Raji (cell line): ENCODE results near the gene TRDN.

Experiments used
- POLR2A ChIP-seq: IDR thresholded peaks from 2 replicates; pipeline ENCODE4 v1.6.1; 2011; ENCODE audit warnings: low read depth, low read length, control low read depth; ENCODE audit not compliant: insufficient read depth

The TRDN gene

DNA sequence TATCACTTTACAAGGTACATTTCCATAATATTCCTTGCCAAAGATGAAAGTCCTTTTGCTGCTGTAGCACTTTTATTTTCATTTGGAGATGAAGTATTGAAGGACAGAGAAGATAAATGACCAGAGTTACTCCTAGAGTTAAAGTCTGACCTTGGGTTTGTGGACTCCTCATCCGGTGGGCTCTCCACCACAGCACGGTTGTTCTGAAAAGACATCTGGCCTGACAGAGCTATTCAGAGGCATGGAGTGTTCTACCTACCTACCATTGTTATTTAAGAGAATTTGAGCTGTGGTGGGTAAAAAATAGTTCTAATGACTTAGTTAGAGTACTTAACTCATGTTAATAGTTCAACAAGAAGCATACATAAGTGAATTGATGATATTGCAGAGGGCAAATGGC, 422.3 kb downstream of the TRDN start:
- no peak for TF ChIP-seq POLR2A

DNA sequence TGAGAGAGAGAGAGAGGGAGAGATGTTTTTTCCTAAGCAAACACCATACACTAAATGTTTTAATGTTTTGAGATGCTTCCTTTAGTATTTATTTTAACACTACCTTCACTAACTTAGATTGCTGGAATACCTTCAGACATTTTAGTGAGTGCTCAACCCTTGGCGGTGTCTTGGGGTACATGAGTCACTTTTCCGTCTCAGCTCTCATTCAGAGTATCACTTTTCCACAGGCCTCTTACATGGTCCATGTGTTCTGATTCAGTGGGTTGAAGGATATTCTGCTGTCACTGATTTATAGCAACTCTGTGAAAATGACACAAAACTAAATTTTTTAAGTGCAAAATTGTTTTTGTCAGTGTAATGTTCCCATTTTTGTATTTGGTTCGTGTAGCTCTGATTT, 422.8 kb downstream of the TRDN start:
- no peak for TF ChIP-seq POLR2A

DNA sequence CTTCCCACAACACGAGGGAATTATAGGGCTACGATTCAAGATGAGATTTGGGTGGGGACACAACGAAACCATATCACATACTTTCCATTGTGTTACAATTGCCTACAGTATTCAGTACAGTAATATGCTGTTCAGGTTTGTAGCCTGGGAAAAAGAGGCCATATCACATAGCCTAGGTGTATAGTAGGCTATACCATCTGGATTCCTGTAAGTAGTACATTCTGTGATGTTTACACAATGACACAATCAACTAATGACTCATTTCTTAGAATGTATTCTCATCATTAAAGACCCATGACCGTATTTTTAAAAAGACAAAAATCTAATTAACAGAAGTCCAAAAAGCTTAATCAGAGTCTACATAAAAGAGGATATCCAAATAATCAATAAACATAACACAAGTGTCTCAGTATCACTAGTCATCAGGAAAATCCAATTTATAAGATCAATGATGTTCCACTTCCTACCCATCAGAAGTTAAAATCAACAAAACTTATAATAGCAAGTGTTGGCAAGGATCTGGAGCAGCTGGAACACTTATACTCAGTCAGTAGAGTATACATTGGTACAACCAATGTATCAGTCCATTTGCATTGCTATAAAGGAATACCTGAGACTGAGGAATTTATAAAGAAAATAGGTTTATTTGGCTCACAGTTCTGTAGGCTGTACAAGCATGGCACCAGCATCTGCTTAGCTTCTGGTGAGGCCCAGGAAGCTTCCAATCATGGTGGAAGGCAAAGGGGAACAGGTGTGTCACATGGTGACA, 424.8 kb downstream of the TRDN start:
- no peak for TF ChIP-seq POLR2A

DNA sequence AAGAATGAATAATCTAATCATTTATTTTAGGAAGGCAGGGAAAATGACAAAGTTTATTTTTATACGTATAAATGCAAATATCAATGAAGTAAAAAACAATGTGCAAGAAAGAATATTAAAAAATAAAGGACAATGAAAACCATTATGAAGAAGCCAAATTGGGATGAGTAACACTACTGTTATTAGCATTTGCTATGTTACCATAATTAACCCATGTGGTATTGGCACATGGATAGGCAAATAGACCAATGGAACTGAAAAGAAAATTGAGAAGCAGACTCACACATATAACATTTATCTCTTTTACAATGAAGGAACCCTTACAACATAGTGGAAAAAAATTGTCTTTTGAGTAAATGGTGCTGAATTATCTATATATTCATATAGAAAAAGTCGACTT, 426.1 kb downstream of the TRDN start:
- no peak for TF ChIP-seq POLR2A

DNA sequence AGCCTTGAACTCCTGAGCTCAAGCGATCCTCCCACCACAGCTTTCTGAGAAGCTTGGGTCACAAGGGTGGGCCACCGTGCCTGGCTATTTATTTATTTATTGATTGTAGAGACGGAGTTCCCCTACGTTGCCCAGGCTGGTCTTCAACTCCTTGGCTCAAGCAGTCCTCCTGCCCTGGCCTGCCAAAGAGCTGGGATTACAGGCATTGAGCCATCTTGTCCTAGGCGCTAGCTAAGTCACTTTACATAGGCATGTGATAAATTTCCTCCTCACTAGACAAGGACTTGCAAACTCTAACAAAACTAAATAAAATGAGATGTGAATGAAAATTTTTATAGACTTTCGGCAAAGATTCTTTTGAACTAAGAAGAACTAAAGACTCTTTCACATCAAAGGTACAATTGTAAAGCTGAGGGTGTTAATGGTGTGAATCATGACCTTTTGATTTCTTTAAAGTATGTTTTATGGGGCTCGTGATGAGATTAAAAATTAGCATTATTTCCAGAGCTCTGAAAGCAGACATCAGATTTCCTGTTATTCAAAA, 428.7 kb downstream of the TRDN start:
- no peak for TF ChIP-seq POLR2A

DNA sequence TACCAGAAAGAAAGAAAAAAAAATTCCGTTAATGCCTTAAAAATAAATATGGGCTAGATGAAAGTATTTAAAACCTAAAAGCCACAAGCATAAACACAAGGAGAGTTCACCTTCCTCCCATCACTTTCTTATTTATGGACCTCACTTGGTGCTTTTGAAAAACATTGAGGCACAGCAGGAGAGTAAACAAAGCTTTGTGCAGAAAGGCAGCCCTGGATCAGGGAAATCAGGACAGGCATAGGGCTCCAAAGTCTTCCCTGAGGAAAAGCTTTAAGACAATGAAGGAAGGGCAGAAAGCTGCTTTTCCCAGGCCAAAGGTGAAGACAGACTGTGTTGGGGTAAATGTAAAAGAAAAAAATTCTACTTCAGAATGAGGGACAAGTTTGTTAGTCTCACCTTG, 432.8 kb downstream of the TRDN start:
- TF ChIP-seq POLR2A: no peak

DNA sequence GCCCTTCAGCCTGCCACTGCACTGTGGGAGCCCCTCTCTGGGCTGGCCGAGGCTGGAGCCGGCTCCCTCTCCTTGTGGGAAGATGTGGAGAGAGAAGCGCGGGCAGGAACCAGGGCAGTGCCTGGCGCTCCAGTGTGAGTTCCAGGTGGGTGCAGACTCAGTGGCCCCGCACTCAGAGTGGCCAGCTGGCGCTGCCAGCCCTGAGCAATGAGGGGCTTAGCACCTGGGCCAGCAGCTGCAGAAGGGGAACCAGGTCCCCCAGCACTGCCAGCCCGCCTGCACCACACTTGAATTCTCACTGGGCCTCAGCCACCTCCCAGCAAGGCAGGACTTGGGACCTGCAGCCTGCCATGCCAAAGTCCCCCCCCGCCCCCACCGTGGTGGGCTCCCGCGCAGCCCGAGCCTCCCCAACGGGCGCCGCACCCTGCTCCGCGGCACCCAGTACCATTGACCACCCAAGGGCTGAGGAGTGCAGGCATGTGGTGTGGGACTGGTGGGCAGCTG, 434.8 kb downstream of the TRDN start:
- no peak for TF ChIP-seq POLR2A

DNA sequence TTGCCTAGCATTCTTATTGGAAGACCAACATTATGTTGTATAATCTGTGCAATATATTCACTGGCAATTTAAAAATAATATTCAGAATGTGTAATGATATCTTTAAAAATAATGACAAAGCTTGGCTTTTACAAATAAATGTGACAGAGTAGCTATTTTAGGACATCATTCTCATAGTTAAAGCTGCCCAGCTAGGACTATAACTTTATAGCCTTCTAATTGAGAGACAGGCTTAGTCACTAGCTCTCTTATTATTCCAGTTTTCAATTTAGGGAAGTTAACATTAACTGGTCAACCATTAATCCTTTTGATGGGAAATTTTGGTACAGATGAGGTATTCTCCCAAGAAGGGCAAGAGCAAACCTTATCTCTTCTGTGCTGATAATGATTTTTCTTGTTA, 443.5 kb downstream of the TRDN start:
- TF ChIP-seq POLR2A: no peak

DNA sequence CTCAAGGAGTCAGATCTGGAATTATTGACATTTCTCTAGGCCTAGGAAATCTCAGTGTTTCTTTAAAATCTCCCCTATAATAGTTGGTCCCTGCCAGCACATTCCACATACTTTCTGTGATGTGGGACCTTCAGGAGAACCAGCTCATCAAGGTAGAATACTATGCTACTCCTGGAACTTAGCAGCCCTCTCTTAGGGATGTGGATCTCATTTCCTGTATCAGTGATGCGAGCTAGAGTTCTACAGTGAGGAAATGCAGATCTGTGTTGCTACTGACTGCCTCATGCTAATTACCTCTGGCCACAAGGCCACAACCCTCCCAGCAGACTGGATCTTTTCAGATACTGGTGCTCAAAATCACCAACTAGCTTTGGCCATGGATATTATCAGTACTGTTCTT, 446.9 kb downstream of the TRDN start:
- TF ChIP-seq POLR2A: no peak

DNA sequence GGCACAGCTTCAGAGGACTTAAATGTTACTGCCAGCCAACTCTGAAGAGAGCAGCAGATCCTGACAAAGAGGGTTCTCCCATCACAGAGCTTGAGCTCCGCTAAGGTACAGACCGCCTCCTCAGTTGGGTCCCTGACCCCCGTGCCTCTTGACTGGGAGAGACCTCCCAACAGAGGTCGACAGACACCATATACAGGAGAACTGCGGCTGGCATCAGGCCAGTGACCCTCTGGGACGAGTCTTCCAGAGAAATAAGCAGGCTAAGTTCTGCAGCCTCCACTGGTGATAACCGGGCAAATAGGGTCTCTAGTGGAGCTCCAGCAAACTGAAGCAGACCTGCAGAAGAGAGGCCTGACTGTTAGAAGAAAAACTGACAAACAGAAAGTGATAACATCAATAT, 453.8 kb downstream of the TRDN start:
- TF ChIP-seq POLR2A: no peak

DNA sequence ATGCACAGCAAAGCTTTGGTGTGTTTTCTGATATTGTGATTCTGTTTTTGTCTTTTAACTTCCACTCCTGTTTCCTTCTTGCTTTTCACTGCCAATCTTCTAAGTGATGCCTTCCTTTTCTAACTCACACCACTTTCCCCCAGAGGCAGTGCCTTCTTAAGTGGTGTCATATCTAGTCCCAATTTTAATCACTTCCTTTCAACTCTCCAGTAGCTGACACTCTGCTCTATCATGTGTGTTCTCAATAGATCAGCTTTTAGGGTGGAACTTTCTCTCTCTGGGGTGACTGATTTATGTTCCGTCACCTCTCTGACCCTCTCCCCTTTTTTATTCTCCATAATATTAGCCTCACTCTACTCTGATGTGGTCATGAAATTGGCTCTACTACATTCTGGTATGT, 460.0 kb downstream of the TRDN start:
- no peak for TF ChIP-seq POLR2A

DNA sequence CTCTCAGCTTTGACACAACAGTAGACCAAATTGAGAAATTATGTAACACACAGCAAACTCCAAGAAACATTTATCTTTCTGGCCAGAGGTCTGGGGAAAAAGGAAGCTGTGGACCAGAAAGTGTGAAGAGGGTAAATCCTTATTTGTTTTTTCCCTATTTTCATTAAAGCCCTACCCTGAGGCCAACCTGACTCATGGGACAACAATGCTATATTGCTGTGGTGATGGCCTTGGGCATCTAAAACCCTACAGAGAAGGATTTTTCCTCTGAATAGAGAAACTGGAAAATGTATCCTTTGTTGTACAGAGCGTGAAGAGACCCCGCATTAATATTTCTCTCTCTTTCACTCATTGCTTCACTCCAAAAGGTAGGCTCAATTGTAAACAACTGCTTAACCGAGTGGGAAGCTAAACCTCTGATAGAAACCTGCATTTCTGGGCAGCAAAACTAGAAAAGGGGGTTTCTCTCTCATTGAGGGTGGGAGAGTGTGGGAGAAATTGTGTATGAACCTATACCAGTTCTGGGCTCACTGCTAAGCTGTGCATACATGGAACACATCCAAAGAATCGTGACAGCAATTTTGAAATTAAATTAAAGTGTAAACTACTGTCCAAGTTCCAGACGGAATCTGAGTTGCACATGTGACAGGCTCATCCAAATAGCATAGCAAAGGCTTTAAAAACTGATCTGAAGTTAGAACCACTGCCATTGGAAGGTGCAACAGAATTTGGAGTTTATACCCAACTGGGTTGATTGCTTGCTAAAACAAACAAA, 465.2 kb downstream of the TRDN start:
- TF ChIP-seq POLR2A: no peak

DNA sequence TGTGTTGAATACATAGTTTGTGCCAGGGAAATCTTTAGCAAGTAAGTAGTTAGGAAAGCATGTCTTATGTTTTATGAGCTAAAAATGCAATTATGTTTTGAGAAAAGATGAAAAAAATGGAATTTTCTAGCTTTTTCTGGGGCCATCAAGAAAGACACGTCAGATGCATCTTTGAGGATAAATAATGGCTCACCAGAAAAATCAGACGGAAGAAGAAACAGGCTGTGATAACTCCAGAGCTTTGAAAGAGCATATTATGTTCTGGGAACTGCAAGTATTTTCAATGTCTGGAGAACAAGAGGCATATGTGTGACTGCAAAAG, 467.0 kb downstream of the TRDN start:
- no peak for TF ChIP-seq POLR2A

DNA sequence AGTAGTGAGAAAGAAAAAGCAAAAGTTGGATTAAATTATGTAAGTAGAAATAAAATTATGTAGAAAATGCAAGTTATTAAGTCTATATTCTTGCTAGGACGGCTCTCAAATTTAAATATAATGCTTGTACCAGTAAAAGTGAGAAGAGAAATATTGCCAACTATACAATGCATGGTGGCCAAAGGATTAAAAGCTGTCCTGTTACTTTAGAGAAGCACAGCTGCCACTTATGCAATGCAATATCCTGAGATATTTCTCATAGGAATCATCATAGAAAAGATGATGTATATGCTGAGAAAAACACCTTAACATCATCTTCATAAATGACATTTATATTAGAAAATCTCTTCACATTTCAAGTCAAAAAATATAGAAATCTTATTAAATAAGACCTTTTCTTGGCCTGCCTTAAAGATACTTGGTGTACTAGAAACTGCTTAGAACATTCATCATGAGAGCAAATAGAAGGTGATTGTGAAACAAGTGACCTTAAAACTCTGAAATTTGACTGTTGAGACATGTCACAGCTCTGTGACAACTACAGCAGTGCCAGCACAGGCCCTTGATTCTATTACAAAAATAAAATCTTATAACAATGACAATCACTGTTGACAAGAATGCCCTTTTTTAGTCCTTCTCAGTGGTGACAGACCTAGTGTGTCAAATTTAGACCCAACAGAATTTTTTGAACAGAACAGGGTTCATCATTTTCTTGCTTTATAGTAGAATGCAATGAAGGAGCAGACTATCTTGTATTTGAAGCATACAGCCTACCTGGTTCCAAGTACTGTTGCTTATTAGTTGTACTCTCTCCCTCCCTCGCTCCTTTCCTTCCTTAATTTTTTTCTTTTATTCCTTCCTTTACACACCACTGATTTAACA, 467.6 kb downstream of the TRDN start:
- TF ChIP-seq POLR2A: no peak

DNA sequence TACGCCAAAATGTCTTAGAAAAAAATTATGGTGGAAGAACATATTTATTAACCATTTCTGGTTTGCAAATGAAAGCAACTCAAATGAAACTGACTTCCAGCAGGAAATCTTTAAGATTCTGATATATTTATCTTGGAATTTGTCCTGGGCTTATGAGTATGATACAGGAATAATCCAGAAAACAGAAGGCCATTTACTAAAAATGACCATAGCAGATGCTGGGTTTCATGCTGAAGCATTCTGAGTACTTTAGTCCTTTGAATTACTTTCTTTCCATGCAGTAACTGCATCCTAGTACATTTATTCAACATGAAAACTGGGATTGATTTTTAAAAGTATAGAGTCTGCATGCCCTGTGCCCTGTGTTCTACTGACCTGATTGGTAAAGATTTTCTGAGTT, 468.3 kb downstream of the TRDN start:
- TF ChIP-seq POLR2A: no peak
